NCI-H345 (cell line): ENCODE results near the gene ELFN1.

Source experiments
- DNase-seq: peaks from one replicate; lab custom pipeline; 2025; lab: John Stamatoyannopoulos, UW

Gene ELFN1

GRCh38 chr7:1725766-1726630 lies 55.9 kb downstream of the ELFN1 start:
- peak; percentile 36 for DNase-seq

- no peak for DNase-seq
These were observed 57.0 kb downstream of the ELFN1 start for GRCh38 chr7:1727079-1727478.

DNA sequence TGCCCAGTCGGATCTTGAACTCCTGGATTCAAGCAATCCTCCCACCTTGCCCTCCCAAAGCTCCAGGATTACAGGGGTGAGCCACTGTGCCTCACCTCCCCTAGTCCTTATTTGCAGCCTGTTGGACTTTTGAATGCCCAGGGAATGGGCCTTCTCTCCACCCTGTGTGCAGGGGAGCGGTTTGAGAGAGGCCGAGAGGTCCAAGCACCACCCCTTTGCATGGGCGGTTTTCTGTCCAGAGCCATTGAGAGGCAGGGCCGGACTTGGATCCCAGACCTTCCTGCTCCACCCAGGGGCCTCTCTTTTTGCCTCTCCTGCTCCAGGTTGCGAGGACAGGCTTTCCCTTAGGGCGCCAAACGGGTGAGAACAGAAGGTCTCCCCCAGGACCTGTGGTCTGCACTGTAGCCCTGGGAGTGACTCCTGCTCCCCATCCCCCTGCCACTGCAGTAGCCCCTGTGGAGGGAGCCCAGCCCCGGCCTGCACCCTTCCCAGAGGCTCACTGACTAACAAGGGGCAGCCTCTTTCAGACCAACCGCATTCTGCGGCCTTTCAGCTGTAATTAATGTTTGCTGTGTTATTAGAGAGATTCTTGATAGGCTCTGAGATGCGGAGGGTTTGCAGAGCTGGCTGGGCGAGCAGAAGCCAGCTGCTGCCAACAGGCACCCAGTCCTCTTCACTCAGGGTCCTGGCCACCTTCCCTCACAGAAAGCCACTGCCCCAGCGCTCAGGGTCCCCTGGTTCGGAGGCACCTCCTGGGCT lies 57.9 kb downstream of the ELFN1 start:
- no peak for DNase-seq

DNA sequence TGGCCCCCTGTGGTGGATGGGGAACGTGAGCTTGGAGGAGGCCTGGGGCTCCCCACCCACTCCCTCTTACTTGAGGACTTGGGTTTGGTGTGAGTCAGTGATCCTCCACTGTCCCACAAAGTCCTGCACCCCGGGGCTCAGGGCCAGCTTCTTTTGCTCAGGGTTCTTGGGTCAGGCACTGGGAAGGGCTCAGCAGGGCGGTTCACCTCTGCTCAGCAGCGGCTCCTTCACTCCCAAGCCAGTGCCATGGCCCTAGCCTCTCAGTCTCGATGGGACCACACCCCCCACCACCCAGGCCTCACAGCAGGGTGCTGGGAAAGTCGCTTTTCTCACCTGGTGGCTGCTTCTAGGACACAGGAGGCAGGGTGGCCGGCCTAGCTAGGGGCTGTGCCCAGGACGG lies 59.1 kb downstream of the ELFN1 start:
- DNase-seq = no peak

DNA sequence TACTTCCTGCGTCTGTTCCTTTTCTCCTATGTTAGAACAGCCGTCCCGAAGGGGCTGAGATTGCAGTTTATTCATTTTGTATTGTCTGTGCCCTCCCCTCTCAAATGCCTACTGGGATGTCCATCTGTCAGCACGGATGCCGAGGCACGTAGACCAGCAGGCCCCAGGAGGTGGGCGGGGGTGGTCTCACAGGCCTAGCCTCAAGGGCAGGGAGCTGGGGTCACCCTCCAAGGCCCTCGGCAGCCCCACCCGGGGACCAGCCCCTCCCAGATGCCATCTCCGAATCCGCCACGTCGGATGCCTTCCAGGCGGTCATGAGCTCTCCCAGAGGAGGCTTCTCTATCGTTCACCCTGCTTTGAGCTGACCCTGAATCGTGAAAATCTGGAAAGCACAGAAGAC lies 59.7 kb downstream of the ELFN1 start:
- peak; percentile 46 for DNase-seq

DNA sequence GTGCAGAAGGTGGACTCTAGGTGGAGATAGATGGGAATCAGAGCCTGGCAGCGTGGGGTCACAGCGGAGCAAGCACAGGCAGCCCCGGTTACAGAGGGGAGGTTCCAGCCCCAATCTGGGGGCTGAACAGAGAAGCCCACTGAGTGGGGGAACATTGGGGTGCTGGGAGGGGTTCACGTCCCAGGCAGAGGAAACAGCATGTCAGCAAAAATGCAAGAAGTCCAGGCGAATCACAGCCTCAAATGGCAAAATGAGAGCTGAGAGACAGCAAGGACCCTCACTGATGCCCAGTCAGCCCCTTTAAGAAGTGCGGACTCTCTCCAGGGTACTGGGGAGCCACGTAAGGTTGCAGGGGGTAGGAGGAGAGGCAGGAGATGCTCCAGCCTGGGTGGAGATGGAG lies 62.0 kb downstream of the ELFN1 start:
- no peak for DNase-seq

GRCh38 chr7:1732645-1733044 lies 62.6 kb downstream of the ELFN1 start:
- DNase-seq = no peak

GRCh38 chr7:1733206-1733907 lies 63.3 kb downstream of the ELFN1 start:
- DNase-seq = no peak

GRCh38 chr7:1733908-1734730 lies 64.0 kb downstream of the ELFN1 start:
- DNase-seq = no peak

- no peak for DNase-seq
These were observed 65.2 kb downstream of the ELFN1 start for GRCh38 chr7:1735262-1735661.

- no peak for DNase-seq
These were observed 65.9 kb downstream of the ELFN1 start for GRCh38 chr7:1735806-1736483.

GRCh38 chr7:1736484-1736817 lies 66.4 kb downstream of the ELFN1 start:
- DNase-seq = no peak

- DNase-seq = no peak
These were observed 66.8 kb downstream of the ELFN1 start for GRCh38 chr7:1736830-1737229.

DNA sequence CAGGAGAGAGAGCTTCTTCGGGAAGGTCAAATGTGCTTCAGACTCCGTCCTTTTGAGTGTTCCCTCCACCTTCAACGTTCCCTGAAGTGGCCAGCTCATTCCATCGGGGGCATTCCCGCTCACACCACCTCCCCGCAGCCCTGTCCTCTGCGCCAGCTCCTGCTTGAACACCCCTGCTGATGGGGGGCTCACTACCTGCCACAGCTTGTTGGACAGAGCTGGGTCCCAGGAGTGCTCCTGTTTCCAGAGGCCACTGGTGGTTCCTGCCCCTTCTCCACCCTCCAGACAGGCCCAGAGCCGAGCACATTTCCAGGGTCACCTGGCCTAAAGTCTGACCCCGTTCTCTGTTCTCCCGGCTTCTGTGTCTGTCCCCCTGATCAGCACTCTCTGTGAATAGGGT lies 67.4 kb downstream of the ELFN1 start:
- DNase-seq = no peak

DNA sequence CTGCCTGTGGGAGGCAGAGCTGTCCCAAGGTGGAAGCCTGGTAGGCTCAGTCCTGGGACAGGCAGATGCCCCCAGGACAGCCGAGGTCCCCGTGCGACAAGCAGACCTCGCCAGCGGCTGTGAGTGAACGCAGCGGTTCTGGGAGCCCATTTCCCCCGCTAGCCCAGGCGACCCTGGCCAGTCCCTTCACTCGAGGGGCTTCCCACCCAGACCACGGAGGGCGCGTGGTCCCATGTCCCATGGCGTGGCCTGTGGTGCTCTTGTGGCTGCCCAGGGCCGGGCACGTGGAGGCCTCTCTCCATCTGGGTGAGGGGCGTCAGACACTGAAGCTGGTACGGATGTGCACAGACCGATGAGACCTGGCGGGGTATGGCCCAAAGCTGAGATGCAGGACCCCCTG lies 67.9 kb downstream of the ELFN1 start:
- DNase-seq = no peak

DNA sequence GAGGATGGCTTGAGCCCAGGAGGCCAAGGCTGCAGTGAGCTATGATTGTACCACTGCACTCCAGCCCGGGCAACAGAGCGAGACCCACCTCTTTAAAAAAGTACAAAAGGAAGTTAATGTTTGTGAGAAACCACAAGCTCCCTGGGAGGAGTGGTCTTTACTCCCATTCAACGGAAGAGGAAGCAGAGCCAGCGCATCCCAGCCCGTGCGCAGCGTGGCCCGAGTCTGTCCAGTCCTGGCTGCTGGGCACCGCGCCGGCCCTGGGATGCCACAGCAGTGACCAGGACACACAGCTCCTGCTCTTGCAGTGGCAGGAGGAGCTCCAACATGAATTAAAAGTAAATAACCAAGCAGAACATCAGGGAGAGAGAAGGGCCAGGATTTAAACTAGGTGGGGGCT lies 68.4 kb downstream of the ELFN1 start:
- DNase-seq = no peak

- DNase-seq = no peak
These were observed 68.9 kb downstream of the ELFN1 start for GRCh38 chr7:1738956-1739355.

DNA sequence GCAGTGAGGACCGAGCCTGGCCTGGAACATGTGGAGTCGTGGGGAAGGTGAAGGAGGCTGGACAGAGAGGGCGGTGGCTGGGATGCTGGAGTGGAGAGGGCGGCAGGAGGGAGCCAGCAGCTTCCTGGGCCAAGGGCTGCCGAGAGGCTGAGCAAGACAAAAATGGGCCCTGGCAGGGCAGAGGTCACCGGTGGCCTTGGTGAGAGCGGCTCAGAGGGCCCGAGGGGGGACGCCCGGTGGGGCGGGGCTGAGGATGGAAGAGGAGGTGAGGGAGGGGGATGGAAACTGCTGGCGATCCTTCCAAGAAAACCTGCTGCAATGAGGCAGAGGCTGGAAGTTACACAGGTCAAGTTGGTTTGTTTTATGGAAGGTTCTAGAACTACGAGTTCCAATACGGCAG lies 69.5 kb downstream of the ELFN1 start:
- DNase-seq = no peak

- no peak for DNase-seq
These were observed 70.1 kb downstream of the ELFN1 start for GRCh38 chr7:1740214-1740613.

DNA sequence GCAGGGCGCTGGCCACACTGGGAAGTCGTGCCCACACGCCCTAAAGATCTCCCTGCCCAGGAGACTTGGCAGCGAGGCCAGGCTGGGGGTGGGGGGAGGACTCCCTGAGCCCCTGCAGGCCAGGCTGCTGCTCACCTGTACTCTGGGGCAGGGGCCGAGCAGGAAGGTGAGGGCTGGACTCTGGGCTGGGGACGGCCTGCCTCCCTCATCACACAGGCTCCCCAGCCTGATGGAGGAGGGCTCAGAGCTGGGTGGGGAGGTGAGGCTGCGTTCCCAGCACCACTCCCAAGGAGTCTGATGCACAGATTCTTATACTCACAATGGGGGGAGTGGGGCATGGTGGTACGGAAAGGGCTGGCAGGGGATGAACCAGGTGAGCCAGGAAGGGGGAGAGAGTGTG lies 71.2 kb downstream of the ELFN1 start:
- DNase-seq = no peak

GRCh38 chr7:1741751-1742554 lies 71.9 kb downstream of the ELFN1 start:
- DNase-seq = no peak
